GM12872 (cell line): Measurements from ENCODE around the gene FN1.

Experiments
- TF ChIP-seq, protein P1 (sequence below): IDR thresholded peaks from 3 replicates; pipeline ENCODE4 v1.5.1; 2011; ENCODE audit warnings: low read depth, mild to moderate bottlenecking, low read length, moderate library complexity; ENCODE audit not compliant: insufficient read depth

The FN1 gene

DNA sequence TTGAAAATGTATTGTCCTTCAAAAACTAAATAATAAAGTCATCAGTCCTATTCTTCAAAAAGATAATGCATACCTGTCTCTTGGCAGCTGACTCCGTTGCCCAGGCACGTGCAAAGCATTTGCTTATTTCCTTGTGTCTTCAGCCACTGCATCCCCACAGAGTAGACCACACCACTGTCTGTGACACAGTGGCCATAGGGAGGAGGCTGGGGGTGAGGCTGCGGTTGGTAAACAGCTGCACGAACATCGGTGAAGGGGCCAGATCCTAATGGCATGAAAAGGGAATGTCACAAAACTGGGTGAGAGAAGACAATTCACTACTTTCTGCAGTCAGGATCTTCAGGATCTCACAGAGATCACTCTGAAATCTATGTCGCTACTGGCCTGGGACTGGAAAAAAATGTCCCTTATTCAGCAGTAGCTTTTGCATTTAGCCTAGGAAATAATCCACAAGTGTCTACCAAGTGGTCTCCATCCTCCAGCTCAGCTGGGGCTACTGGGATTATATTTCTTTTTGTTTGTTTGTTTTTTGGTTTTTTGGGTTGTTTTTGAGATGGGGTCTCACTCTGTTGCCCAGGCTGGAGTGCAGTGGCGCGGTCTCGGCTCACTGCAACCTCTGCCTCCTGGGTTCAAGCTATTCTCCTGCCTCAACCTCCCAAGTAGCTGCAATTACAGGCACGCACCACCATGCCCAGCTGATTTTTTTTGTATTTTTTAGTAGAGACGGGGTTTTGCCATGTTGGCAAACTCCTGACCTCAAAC lies 10.7 kb downstream of the FN1 start:
- TF ChIP-seq, protein P1, sequence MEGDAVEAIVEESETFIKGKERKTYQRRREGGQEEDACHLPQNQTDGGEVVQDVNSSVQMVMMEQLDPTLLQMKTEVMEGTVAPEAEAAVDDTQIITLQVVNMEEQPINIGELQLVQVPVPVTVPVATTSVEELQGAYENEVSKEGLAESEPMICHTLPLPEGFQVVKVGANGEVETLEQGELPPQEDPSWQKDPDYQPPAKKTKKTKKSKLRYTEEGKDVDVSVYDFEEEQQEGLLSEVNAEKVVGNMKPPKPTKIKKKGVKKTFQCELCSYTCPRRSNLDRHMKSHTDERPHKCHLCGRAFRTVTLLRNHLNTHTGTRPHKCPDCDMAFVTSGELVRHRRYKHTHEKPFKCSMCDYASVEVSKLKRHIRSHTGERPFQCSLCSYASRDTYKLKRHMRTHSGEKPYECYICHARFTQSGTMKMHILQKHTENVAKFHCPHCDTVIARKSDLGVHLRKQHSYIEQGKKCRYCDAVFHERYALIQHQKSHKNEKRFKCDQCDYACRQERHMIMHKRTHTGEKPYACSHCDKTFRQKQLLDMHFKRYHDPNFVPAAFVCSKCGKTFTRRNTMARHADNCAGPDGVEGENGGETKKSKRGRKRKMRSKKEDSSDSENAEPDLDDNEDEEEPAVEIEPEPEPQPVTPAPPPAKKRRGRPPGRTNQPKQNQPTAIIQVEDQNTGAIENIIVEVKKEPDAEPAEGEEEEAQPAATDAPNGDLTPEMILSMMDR, result no peak

DNA sequence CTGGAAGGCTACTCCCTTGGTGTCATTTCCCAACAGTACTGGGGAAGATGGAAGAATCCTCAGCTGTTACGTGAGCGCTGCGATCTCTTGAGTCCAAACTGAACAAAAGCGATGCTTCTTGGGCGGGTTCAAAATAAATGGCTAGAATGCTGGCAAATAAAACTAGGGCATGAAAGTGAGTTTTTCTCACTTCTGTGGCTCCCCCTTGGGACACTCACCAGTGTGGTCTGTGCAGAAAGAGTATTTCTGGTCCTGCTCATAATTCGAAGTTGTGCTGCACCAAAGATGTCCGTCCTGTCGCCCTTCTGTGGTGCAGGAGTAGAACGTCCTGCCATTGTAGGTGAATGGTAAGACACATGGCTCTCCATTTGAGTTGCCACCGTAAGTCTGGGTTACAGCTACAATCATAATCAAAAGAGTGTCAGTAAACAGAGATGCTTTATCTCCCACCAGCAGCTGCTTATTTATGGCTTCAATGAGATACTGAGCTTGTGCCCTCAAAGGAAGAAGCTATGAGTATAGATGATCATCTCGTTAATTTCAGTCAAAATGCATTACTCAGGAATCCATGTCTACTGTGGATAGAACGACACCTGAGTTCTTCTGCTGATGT lies 11.8 kb downstream of the FN1 start:
- TF ChIP-seq, protein P1, result no peak

DNA sequence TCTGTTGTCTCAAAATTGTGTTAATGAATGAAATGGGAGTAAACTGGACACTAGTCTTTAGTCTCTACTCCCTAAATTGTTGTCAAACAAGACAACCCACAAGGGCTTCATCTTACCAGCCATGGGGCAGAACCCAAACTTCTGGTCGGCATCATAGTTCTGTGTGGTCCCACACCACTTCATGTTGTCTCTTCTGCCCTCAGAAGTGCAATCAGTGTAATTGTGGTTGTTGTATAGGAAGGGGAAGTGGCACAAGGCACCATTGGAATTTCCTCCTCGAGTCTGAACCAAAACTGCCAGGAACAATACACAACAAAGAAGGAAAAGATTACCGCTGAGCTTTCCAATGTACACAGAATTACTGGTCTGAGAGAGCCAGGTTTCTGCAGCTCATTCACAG lies 12.6 kb downstream of the FN1 start:
- TF ChIP-seq, protein P1, result no peak

DNA sequence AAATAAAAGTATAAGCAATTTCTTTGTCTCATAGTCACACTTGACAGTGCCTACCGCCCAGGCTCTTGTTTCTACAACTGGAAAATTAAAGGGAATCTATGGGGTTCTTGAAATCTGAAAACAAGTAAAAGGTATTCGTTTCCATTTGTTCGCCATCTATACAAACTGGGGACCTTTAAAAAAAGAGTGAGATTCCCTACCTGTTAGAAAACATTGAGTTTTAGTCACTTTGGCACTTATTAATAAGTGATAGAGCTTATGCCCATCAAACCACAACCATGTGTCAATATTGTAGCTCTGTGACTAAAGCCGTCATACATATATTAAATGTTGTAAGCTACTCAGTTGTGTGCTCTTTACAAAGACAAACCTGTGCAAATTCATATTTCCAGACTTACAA lies 13.2 kb downstream of the FN1 start:
- TF ChIP-seq, protein P1, result no peak

DNA sequence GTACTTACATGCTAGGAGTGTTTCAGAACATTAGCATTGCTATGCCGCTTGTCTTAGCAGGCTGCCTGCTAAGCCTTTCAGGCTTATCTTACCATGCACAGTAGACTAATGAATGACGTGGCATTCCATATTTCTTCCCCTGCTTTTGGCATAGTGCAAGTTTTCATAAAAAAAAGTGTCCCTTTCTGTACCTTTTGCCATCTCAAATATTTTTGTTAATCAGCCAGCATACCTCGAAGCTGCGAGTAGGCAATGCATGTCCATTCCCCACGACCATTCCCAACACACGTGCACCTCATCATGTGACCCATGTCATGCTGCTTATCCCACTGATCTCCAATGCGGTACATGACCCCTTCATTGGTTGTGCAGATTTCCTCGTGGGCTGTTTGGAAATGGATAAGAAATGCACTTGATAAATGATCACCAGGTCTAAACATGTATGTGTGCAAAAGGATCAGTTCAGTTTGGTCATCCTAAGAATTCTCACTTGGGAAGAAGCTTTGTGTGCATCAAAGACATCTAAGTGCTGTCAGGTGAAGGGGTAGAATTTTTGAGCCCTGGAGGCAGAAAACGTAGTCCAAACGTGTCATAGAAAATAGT lies 13.9 kb downstream of the FN1 start:
- TF ChIP-seq, protein P1, result no peak

DNA sequence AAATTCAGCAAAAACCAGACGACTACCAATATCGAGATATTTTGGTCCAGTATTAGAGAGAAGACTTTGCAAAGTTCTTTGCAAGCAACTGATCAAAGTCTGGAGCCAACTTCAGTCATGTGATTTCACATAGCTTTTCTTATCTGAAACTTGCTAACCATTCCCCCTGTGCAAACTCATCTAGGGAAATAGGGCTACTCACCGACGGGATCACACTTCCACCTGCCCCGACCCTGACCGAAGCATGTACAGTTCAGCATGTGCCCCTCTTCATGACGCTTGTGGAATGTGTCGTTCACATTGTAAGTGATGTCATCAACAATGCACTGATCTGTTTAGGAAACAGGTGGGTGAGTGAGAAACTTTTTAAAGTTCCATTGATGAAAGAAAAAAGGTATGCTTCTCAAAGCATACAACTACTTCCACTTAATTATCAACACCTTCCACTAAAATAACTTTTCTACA lies 15.4 kb downstream of the FN1 start:
- TF ChIP-seq, protein P1, result no peak

DNA sequence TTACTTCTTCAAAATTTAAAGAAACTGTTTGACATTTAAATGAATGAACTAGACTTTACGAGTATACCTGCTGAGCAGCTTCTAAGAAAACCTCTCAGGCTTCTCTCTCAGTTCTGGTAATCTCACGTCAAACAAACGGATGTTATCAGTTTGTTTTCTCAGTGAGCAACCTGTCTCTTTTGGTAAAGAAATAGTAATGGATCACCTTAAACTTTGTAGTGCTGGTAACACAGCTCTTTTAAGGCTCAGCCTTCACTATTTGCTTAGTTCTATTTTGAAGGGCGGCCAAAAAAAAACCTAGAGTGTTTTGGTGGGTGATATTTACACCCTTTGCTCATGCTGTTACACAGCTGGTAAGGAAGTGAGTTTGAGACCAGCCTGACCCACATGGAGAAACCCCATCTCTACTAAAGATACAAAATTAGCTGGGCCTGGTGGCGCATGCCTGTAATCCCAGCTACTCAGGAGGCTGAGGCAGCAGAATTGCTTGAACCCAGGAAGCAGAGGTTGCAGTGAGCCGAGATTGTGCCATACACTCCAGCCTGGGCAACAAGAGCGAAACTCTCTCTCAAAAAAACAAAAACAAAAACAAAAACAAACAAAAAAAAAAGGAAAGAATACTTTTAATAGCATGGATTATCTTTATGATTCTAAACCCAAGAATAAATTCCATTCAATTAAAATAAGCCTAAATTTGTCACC lies 15.9 kb downstream of the FN1 start:
- TF ChIP-seq, protein P1, result no peak
